ENCODE measurements around the gene TRPM2.
A peak's percentile ranks its signal among the peaks of the same experiment; 100 is the strongest.

The TRPM2 gene

GRCh38 chr21:44444286-44444931 is 91.0 kb downstream of the TRPM2 start:
- DNase-seq (ENCODE audit: low read depth in 2 of 2): no peak

GRCh38 chr21:44445145-44445812 is 91.9 kb downstream of the TRPM2 start:
- no peak for DNase-seq (ENCODE audit: low read depth in 2 of 2)

- no peak for DNase-seq (ENCODE audit: low read depth in 2 of 2)
Measured at GRCh38 chr21:44448651-44449131, 95.3 kb downstream of the TRPM2 start.

- no peak for DNase-seq (ENCODE audit: low read depth in 2 of 2)
Measured at GRCh38 chr21:44449473-44450363, 96.3 kb downstream of the TRPM2 start.

- no peak for DNase-seq (ENCODE audit: low read depth in 2 of 2)
Measured at GRCh38 chr21:44450402-44450801, 97.0 kb downstream of the TRPM2 start.

GRCh38 chr21:44450999-44451398 is 97.6 kb downstream of the TRPM2 start:
- DNase-seq (ENCODE audit: low read depth in 2 of 2): no peak

- no peak for DNase-seq (ENCODE audit: low read depth in 2 of 2)
Measured at GRCh38 chr21:44453120-44453519, 99.7 kb downstream of the TRPM2 start.

GRCh38 chr21:44454058-44454457 is 100.6 kb downstream of the TRPM2 start:
- DNase-seq (ENCODE audit: low read depth in 2 of 2): no peak

- peak; percentile 22 to 57 for DNase-seq (ENCODE audit: low read depth in 2 of 2)
Measured at GRCh38 chr21:44454747-44455523, 101.5 kb downstream of the TRPM2 start, which contains the start of gene LRRC3. Gene LRRC3 (plus strand): TSS chr21:44455510. CDS start chr21:44456645, 1,135 bp downstream.

- no peak for DNase-seq (ENCODE audit: low read depth in 2 of 2)
Measured at GRCh38 chr21:44455524-44456213, 102.2 kb downstream of the TRPM2 start.

GRCh38 chr21:44456214-44456914 is 102.9 kb downstream of the TRPM2 start:
- no peak for DNase-seq (ENCODE audit: low read depth in 2 of 2)

GRCh38 chr21:44456915-44457736 is 103.7 kb downstream of the TRPM2 start:
- DNase-seq (ENCODE audit: low read depth in 2 of 2): no peak

GRCh38 chr21:44458971-44459711 is 105.7 kb downstream of the TRPM2 start:
- no peak for DNase-seq (ENCODE audit: low read depth in 2 of 2)

GRCh38 chr21:44459712-44460440 is 106.5 kb downstream of the TRPM2 start:
- no peak for DNase-seq (ENCODE audit: low read depth in 2 of 2)

- no peak for DNase-seq (ENCODE audit: low read depth in 2 of 2)
Measured at GRCh38 chr21:44460441-44460755, 107.0 kb downstream of the TRPM2 start.

GRCh38 chr21:44461005-44461404 is 107.6 kb downstream of the TRPM2 start:
- no peak for DNase-seq (ENCODE audit: low read depth in 2 of 2)

- no peak for DNase-seq (ENCODE audit: low read depth in 2 of 2)
Measured at GRCh38 chr21:44461464-44462001, 108.1 kb downstream of the TRPM2 start.

Data from stimulated activated CD8-positive, alpha-beta memory T cell treated with anti-CD3 and anti-CD28 coated beads, Interleukin-7, amount 100 ng/mL, for 1 hour (primary cell).